ENCODE data around the gene TENM4. TPM values are rescaled to one million over a fixed set of nuclear protein-coding genes. Genes with fewer than 3 reads are reported as not detected.

The TENM4 gene
- total and polyA plus RNA-seq, 2 experiments from 2014 or later, result 19.0 to 105 TPM

DNA sequence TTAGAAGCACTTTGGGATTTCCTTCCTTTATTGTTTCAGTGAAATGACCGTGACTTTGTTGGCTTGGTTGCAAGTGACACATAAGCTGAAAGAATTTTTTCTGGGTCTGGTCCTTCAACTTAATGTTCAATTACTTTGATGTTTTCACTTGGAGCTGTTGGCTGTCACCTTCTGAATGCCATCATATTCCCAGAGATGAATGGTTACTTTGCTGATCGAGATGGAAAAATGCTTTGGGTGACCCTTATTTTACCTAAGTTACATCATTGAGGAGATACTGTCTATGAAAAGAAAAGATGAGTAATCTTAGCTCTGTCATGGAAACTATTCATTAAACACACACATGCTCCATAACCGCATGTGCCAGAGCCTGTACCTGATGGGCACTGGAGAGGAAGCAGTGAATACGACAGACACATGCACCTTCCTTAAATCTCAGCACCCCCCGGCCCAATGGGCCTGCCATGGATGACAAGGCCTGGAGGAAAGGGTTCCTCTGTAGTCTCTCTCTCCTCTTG is 76.9 kb downstream of the TENM4 start:
- TF ChIP-seq, protein P1, sequence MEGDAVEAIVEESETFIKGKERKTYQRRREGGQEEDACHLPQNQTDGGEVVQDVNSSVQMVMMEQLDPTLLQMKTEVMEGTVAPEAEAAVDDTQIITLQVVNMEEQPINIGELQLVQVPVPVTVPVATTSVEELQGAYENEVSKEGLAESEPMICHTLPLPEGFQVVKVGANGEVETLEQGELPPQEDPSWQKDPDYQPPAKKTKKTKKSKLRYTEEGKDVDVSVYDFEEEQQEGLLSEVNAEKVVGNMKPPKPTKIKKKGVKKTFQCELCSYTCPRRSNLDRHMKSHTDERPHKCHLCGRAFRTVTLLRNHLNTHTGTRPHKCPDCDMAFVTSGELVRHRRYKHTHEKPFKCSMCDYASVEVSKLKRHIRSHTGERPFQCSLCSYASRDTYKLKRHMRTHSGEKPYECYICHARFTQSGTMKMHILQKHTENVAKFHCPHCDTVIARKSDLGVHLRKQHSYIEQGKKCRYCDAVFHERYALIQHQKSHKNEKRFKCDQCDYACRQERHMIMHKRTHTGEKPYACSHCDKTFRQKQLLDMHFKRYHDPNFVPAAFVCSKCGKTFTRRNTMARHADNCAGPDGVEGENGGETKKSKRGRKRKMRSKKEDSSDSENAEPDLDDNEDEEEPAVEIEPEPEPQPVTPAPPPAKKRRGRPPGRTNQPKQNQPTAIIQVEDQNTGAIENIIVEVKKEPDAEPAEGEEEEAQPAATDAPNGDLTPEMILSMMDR (IDR thresholded peaks at IDR 0.05; ENCODE audit: low read depth, low read length), result no peak
- no peak overlapping the region for H3K27ac ChIP-seq

GRCh38 chr11:79363256-79363655 is 77.6 kb downstream of the TENM4 start:
- DNase-seq (ENCODE audit: low read depth in 1 of 2, low spot score in 1 of 2), result no peak
- H3K36me3 ChIP-seq, result no peaks in the 10 kb centered on the region
- TF ChIP-seq, protein P1 (IDR thresholded peaks at IDR 0.05; ENCODE audit: low read depth, low read length), result no peak
- H3K27me3 ChIP-seq, result no peaks in the 10 kb centered on the region
- no peaks in the 10 kb centered on the region for H3K9me3 ChIP-seq (ENCODE audit: low read depth)
- no peak overlapping the region for H3K4me3 ChIP-seq
- peaks cover under 1% of the 10 kb centered on the region for H3K4me1 ChIP-seq (ENCODE audit: low read depth)
- no peak overlapping the region for H3K27ac ChIP-seq

More for the DNA sequence above, 76.9 kb downstream of the TENM4 start:
- no peak for DNase-seq (ENCODE audit: low read depth in 1 of 2, low spot score in 1 of 2)
- Histone ChIP-seq H3K4me3 (no peak overlapping the region), H3K4me1 (ENCODE audit: low read depth) (peaks cover 7% of the 10 kb centered on the region), H3K9me3 (ENCODE audit: low read depth) (no peaks in the 10 kb centered on the region), H3K27me3 (no peaks in the 10 kb centered on the region), H3K36me3 (no peaks in the 10 kb centered on the region)

- H3K27me3 ChIP-seq, result no peaks in the 10 kb centered on the region
- H3K4me3 ChIP-seq, result no peak overlapping the region
- DNase-seq (ENCODE audit: low read depth in 1 of 2, low spot score in 1 of 2), result no peak
- TF ChIP-seq, protein P1 (IDR thresholded peaks at IDR 0.05; ENCODE audit: low read depth, low read length), result no peak
- H3K9me3 ChIP-seq (ENCODE audit: low read depth), result no peaks in the 10 kb centered on the region
- H3K27ac ChIP-seq, result no peak overlapping the region
- H3K36me3 ChIP-seq, result no peaks in the 10 kb centered on the region
- H3K4me1 ChIP-seq (ENCODE audit: low read depth), result no peaks in the 10 kb centered on the region
These were observed 78.0 kb downstream of the TENM4 start for GRCh38 chr11:79362821-79363220.

GRCh38 chr11:79362206-79362757 is 78.5 kb downstream of the TENM4 start:
- H3K27me3 ChIP-seq, result no peaks in the 10 kb centered on the region
- DNase-seq (ENCODE audit: low read depth in 1 of 2, low spot score in 1 of 2), result no peak
- no peaks in the 10 kb centered on the region for H3K9me3 ChIP-seq (ENCODE audit: low read depth)
- H3K4me3 ChIP-seq, result no peak overlapping the region
- TF ChIP-seq, protein P1 (IDR thresholded peaks at IDR 0.05; ENCODE audit: low read depth, low read length), result no peak
- H3K27ac ChIP-seq, result no peak overlapping the region
- H3K4me1 ChIP-seq (ENCODE audit: low read depth), result no peaks in the 10 kb centered on the region
- H3K36me3 ChIP-seq, result no peaks in the 10 kb centered on the region

- TF ChIP-seq, protein P1 (IDR thresholded peaks at IDR 0.05; ENCODE audit: low read depth, low read length), result no peak
- Histone ChIP-seq H3K4me3 (no peak overlapping the region), H3K4me1 (ENCODE audit: low read depth) (no peaks in the 10 kb centered on the region), H3K36me3 (no peaks in the 10 kb centered on the region), H3K9me3 (ENCODE audit: low read depth) (no peaks in the 10 kb centered on the region), H3K27me3 (no peaks in the 10 kb centered on the region), H3K27ac (no peak overlapping the region)
- DNase-seq (ENCODE audit: low read depth in 1 of 2, low spot score in 1 of 2), result no peak
These were observed 82.6 kb downstream of the TENM4 start for GRCh38 chr11:79358258-79358657.

All from cardiac muscle cell (in vitro differentiated cells and primary cell).